ENCODE measurements around the gene ADGRL1. TPM values are rescaled to one million over a fixed set of nuclear protein-coding genes. Genes with fewer than 3 reads are reported as not detected.

Gene ADGRL1
- total and polyA plus RNA-seq, 2 experiments from 2014 or later, result 19.6 to 55.8 TPM

DNA sequence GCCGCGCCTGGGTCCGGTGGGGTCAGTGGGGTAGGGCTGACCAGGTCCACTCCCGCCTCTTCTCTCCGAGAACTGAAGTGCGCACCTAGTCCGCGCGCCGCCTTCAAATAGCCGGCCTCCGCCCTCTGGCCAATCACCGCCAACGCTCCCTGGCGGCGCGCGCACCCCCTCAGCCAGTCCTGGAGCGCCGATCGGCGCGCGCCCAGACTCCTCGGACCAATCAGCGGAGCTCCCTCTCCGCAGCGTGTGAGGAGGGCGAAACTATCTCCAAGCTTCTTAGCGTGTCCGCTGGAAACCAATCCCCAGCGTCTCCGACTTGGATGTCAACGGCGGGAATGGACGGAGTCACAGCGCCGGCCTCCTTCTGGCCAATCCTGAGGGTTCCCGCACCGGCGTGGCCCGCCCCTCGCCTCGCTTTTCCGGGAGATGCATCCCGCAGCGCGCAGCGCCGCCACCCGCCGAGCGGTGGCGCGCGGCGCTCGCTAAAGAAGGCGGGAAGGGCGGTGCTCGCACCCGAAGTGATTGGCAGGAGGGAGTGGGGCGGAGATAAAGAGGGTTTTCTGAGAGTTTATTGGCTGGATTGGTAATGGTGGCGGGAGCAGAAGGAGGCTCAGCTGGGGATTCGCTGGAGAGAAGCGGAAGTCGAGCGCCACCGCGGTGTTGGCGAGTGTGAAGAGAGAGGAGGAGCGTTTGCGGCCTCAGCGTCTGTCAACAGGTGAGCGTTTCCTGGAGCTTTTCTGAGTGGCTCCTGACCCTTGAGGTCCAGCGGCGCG, 69.3 kb downstream of the ADGRL1 start, which contains the start of gene ASF1B:
ASF1B (minus strand) TSS at position 81 of the 773 bp plus-strand sequence. CDS start 133 bp downstream, outside the sequence.
- TF ChIP-seq, protein P1, sequence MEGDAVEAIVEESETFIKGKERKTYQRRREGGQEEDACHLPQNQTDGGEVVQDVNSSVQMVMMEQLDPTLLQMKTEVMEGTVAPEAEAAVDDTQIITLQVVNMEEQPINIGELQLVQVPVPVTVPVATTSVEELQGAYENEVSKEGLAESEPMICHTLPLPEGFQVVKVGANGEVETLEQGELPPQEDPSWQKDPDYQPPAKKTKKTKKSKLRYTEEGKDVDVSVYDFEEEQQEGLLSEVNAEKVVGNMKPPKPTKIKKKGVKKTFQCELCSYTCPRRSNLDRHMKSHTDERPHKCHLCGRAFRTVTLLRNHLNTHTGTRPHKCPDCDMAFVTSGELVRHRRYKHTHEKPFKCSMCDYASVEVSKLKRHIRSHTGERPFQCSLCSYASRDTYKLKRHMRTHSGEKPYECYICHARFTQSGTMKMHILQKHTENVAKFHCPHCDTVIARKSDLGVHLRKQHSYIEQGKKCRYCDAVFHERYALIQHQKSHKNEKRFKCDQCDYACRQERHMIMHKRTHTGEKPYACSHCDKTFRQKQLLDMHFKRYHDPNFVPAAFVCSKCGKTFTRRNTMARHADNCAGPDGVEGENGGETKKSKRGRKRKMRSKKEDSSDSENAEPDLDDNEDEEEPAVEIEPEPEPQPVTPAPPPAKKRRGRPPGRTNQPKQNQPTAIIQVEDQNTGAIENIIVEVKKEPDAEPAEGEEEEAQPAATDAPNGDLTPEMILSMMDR (IDR thresholded peaks at IDR 0.05; ENCODE audit: low read depth, low read length), result peak; percentile 82
- H3K4me3 ChIP-seq, result peak within 1 kb of the TSS; percentile 65
- peak; percentile 100 for DNase-seq (ENCODE audit: low read depth in 1 of 2, low spot score in 1 of 2)
- H3K27me3 ChIP-seq, result no peaks in the 10 kb centered on the region
- H3K36me3 ChIP-seq, result no peaks in the 10 kb centered on the region
- H3K9me3 ChIP-seq (ENCODE audit: low read depth), result no peaks in the 10 kb centered on the region
- peak within 1 kb of the TSS; percentile 91 for H3K27ac ChIP-seq
- H3K4me1 ChIP-seq (ENCODE audit: low read depth), result peaks cover 3% of the 10 kb centered on the region

DNA sequence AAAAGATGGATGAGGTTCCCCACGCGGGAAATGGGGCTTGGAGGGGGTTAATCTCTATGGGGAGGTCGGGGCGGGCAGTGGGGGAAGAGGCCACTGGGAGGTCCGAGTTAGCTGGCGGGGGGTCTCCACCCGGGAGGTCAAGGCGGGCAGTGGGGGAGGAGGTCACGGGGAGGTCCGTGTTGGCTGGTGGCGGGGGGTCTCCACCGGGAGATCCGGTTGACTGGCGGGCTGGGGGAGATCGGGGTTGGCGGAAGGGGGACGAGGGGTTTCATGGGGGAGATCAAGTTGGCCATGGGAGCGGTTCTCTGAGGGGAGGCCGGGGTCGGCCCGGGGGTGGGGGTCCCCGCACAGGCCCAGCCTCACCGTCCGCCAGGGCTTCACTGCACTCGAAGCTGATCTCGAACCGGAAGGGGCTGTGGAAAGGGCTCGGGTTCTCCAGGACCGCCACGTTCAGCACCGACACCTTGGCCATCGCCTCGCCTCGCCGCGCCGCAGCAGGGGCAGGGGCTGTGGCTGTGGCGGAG, 69.9 kb downstream of the ADGRL1 start:
- TF ChIP-seq, protein P1 (IDR thresholded peaks at IDR 0.05; ENCODE audit: low read depth, low read length), result no peak
- Histone ChIP-seq H3K27me3 (no peaks in the 10 kb centered on the region), H3K27ac (no peak overlapping the region), H3K9me3 (ENCODE audit: low read depth) (no peaks in the 10 kb centered on the region), H3K36me3 (no peaks in the 10 kb centered on the region), H3K4me1 (ENCODE audit: low read depth) (peaks cover 3% of the 10 kb centered on the region), H3K4me3 (peak overlapping the region; percentile 65)
- no peak for DNase-seq (ENCODE audit: low read depth in 1 of 2, low spot score in 1 of 2)

DNA sequence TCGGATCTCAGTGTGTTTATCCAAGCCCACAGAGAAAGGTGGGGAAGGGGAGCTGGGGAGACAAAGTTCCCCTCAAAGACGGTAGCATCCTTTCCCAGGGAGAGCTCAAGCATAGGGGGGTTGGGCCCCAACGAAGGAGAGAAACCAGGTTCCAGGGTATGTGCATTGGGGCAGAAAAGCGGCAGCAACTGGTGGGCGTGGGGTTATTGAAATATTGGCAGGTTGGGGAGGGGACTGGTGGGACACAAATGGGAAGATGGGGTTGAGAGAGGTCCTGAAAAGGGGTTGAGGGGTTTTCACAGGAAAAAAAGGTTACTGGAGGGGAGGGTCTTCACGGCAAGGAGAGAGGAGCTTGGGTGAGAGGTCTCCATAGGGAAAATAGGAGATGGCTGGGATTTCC, 70.6 kb downstream of the ADGRL1 start:
- peaks cover 3% of the 10 kb centered on the region for H3K4me1 ChIP-seq (ENCODE audit: low read depth)
- no peaks in the 10 kb centered on the region for H3K9me3 ChIP-seq (ENCODE audit: low read depth)
- TF ChIP-seq, protein P1 (IDR thresholded peaks at IDR 0.05; ENCODE audit: low read depth, low read length), result no peak
- no peak for DNase-seq (ENCODE audit: low read depth in 1 of 2, low spot score in 1 of 2)
- H3K27ac ChIP-seq, result no peak overlapping the region
- peak overlapping the region; percentile 65 for H3K4me3 ChIP-seq
- H3K36me3 ChIP-seq, result no peaks in the 10 kb centered on the region
- no peaks in the 10 kb centered on the region for H3K27me3 ChIP-seq

DNA sequence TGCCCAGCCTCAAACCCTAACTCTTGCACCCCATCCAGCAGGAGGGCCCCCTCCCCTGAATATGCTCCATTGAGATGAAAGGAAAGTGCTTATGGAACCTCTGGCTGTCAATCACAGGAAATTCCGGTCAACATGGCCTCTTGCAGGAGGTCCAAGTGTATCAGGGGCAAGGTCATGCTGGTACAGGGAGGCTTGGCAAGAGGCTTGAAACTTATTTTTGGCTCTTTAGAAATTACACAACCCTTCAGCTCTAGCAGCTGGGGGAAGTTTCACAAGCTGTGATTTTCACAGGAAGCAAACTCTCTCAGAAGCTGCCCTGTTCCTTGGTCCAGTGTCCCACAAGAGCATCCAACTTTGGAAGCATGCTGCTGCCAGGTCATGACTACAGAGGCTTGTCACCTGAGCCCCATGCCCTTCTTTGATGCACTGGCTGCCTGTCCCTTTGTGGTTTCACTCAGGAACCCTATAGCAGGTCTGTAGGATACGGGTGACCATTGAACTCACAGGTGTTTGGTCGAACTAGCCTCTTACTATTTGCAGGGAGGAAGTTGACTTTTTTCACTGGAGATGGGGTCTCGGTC, 78.0 kb downstream of the ADGRL1 start:
- H3K27ac ChIP-seq, result peak overlapping the region; percentile 48
- H3K9me3 ChIP-seq (ENCODE audit: low read depth), result no peaks in the 10 kb centered on the region
- peak in 1 of 2 donors; percentile 64 for DNase-seq (ENCODE audit: low read depth in 1 of 2, low spot score in 1 of 2)
- no peak overlapping the region for H3K4me3 ChIP-seq
- H3K4me1 ChIP-seq (ENCODE audit: low read depth), result no peaks in the 10 kb centered on the region
- TF ChIP-seq, protein P1 (IDR thresholded peaks at IDR 0.05; ENCODE audit: low read depth, low read length), result no peak
- no peaks in the 10 kb centered on the region for H3K27me3 ChIP-seq
- no peaks in the 10 kb centered on the region for H3K36me3 ChIP-seq

DNA sequence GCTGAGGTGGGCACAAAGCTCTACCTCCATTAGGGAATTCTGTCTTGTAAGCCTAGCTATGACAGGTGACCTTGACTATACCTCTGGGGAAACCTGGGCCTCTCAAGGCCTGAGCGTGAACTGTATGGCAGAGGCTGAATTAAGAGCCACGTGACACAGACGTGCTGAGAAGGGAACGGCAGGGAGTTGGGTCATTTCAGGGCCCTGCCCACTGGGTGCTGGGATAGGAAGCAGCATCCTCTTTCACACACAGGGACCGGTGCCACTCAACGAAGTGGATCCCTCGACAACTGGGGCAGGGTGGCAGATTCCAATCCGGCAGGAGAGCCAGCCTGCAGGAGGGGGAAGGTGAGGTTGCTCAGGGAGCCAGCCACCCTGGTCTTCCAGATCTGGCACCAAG, 78.8 kb downstream of the ADGRL1 start:
- TF ChIP-seq, protein P1 (IDR thresholded peaks at IDR 0.05; ENCODE audit: low read depth, low read length), result no peak
- Histone ChIP-seq H3K36me3 (no peaks in the 10 kb centered on the region), H3K27ac (no peak overlapping the region), H3K9me3 (ENCODE audit: low read depth) (no peaks in the 10 kb centered on the region), H3K27me3 (no peaks in the 10 kb centered on the region), H3K4me1 (ENCODE audit: low read depth) (no peaks in the 10 kb centered on the region), H3K4me3 (no peak overlapping the region)
- DNase-seq (ENCODE audit: low read depth in 1 of 2, low spot score in 1 of 2), result no peak

All from cardiac muscle cell (in vitro differentiated cells and primary cell).